K562 (cell line): Measurements from ENCODE around the gene DNAH8. TPM values are rescaled to one million over a fixed set of nuclear protein-coding genes. Genes with fewer than 3 reads are reported as not detected.
A peak's percentile ranks its signal among the peaks of the same experiment; 100 is the strongest.

Source experiments
- BRF1 ChIP-seq: IDR thresholded peaks from 3 replicates; pipeline ENCODE4 v1.6.1; 2011; ENCODE audit warnings: borderline replicate concordance, mild to moderate bottlenecking; ENCODE audit not compliant: insufficient read length; ENCODE audit errors: extremely low read depth
- CTCF ChIP-seq, 3 experiments: IDR thresholded peaks in 2 of 3; conservative IDR thresholded peaks in 1 of 3; 2 replicates each; pipeline ENCODE4 v1.5.1; 2011 to 2012; ENCODE audit warnings: low read length in 3 of 3, mild to moderate bottlenecking in 3 of 3, control low read depth in 2 of 3, improper control_type of control experiment in 1 of 3, inconsistent platforms in 1 of 3, low read depth in 1 of 3, mixed read lengths in 1 of 3, moderate library complexity in 1 of 3; ENCODE audit not compliant: insufficient read depth in 2 of 3
- EGR1 ChIP-seq: fragments of 450-650 bp; conservative IDR thresholded peaks from 2 replicates; pipeline ENCODE4 v1.6.1; 2017; ENCODE audit warnings: mild to moderate bottlenecking
- GATAD2B ChIP-seq: fragments of 450-650 bp; IDR thresholded peaks from 2 replicates; pipeline ENCODE4 v1.6.1; 2017; ENCODE audit warnings: mild to moderate bottlenecking, borderline replicate concordance
- HNRNPLL ChIP-seq: fragments of 200-400 bp; formaldehyde crosslinking; IDR thresholded peaks from 2 replicates; pipeline ENCODE4 v1.6.1; 2017; ENCODE audit warnings: low read length, low read depth, mild to moderate bottlenecking; ENCODE audit not compliant: poor library complexity, severe bottlenecking
- HSF4 ChIP-seq: fragments of 250-450 bp; sonication (Bioruptor Pico); IDR thresholded peaks from 2 replicates; pipeline ENCODE4 v2.1.2; 2022; ENCODE audit warnings: mild to moderate bottlenecking, moderate library complexity, borderline replicate concordance
- JUN ChIP-seq, 2 experiments: sonication (generic) in 1 of 2; formaldehyde crosslinking in 1 of 2; IDR thresholded peaks; 2 replicates each; pipeline versions ENCODE4 v1.6.1 to v1.8.0; 2012 to 2022; ENCODE audit warnings: borderline replicate concordance in 2 of 2, mild to moderate bottlenecking in 2 of 2, improper control_type of control experiment in 1 of 2, low read depth in 1 of 2, low read length in 1 of 2, missing genetic modification reagents in 1 of 2
- KAT7 ChIP-seq: sonication (generic); formaldehyde crosslinking; IDR thresholded peaks from 2 replicates; pipeline ENCODE4 v1.8.0; 2022; ENCODE audit warnings: missing genetic modification reagents, mild to moderate bottlenecking, borderline replicate concordance
- MCM7 ChIP-seq, 2 experiments: fragments of 450-650 bp; IDR thresholded peaks; 2 replicates each; pipeline ENCODE4 v1.6.1; 2016 to 2018
- MECOM ChIP-seq: fragments of 250-450 bp; sonication (Bioruptor Pico); IDR thresholded peaks from 2 replicates; pipeline ENCODE4 v1.8.0; 2022; ENCODE audit warnings: inconsistent platforms
- POLR2AphosphoS2 ChIP-seq: IDR thresholded peaks from 2 replicates; pipeline ENCODE4 v1.6.1; 2012; ENCODE audit warnings: low read length, improper control_type of control experiment
- SAP30 ChIP-seq: fragments of 200-600 bp; sonication (generic); IDR thresholded peaks from 2 replicates; pipeline ENCODE4 v1.6.1; 2012; ENCODE audit warnings: borderline replicate concordance, low read depth, mild to moderate bottlenecking, moderate library complexity, low read length, control low read depth, inconsistent platforms; ENCODE audit not compliant: insufficient read depth, poor library complexity, severe bottlenecking
- SMAD1 ChIP-seq: fragments of 150-350 bp; IDR thresholded peaks from 2 replicates; pipeline ENCODE4 v1.6.1; 2014; ENCODE audit warnings: low read length, low read depth; ENCODE audit not compliant: partially characterized antibody
- SMARCA4 ChIP-seq: fragments of 450-650 bp; IDR thresholded peaks from 2 replicates; pipeline ENCODE4 v1.6.1; 2016
- SRF ChIP-seq, 2 experiments: fragments of 250-450, 450-650 bp in 1 of 2; sonication (Bioruptor Pico) in 1 of 2; sonication (generic) in 1 of 2; formaldehyde crosslinking; IDR thresholded peaks; 2 replicates each; pipeline versions ENCODE4 v1.5.0 to v1.5.1; 2020 to 2022; ENCODE audit warnings: mild to moderate bottlenecking in 1 of 2, missing genetic modification reagents in 1 of 2
- TOE1 ChIP-seq, 2 experiments: fragments of 450-650 bp in 1 of 2; sonication (generic) in 1 of 2; formaldehyde crosslinking in 1 of 2; IDR thresholded peaks; 2 replicates each; pipeline versions ENCODE4 v1.7.1 to v1.8.0; 2016 to 2022; ENCODE audit warnings: borderline replicate concordance in 2 of 2, mild to moderate bottlenecking in 2 of 2, antibody characterized with exemption in 1 of 2, inconsistent platforms in 1 of 2, low read depth in 1 of 2, missing genetic modification reagents in 1 of 2, moderate library complexity in 1 of 2
- TSC22D4 ChIP-seq: fragments of 450-650 bp; IDR thresholded peaks from 2 replicates; pipeline ENCODE4 v1.6.1; 2016; ENCODE audit warnings: missing genetic modification characterization, missing biosample characterization, control low read depth
- U2AF1 ChIP-seq: fragments of 200-400 bp; formaldehyde crosslinking; optimal IDR thresholded peaks from 2 replicates; pipeline ENCODE3; 2017; ENCODE audit warnings: mild to moderate bottlenecking, low read depth, low read length, moderate library complexity
- WHSC1 ChIP-seq: IDR thresholded peaks from one replicate; pipeline ENCODE4 v1.6.1; 2012; ENCODE audit warnings: low read length, control low read depth, inconsistent platforms
- ZBTB49 ChIP-seq: sonication (generic); formaldehyde crosslinking; IDR thresholded peaks from 2 replicates; pipeline ENCODE4 v1.8.0; 2022; ENCODE audit warnings: missing genetic modification reagents, mild to moderate bottlenecking, borderline replicate concordance
- ZNF764 ChIP-seq: fragments of 250-450 bp; sonication (Bioruptor Pico); IDR thresholded peaks from 2 replicates; pipeline ENCODE4 v1.4.0; 2020; ENCODE audit warnings: low read depth, mild to moderate bottlenecking, moderate library complexity
- ZNF785 ChIP-seq: fragments of 250-450 bp; sonication (Bioruptor Pico); IDR thresholded peaks from 2 replicates; pipeline ENCODE4 v1.4.0; 2020; ENCODE audit warnings: mild to moderate bottlenecking
- ZSCAN29 ChIP-seq: fragments of 450-650 bp; IDR thresholded peaks from 2 replicates; pipeline ENCODE4 v1.6.1; 2017
- ZZZ3 ChIP-seq: fragments of 450-650 bp; IDR thresholded peaks from 2 replicates; pipeline ENCODE4 v1.6.1; 2016; ENCODE audit warnings: antibody characterized with exemption, mild to moderate bottlenecking, moderate library complexity
- polyA plus RNA-seq, 8 experiments: library from polyadenylated mRNA; depleted of rRNA in 4 of 8; stranded (reverse) in 5 of 8; unstranded in 3 of 8; fragments of >200 nt; fragmentation: Nextera tagmentation in 2 of 8; fragmentation: Illumina TruSeq in 1 of 8; extraction: Ambion mirVana in 2 of 8; extraction: Trizol in 1 of 8; gene quantifications; 2 replicates each; pipeline versions ENCODE4 v1.2.1 to v1.2.3, GENCODE V29; 2011 to 2014; ENCODE audit warnings: inconsistent platforms in 1 of 8, missing spikeins in 1 of 8
- total RNA-seq, 7 experiments: library from RNA; depleted of rRNA in 6 of 7; stranded (reverse); fragments of >200 nt in 6 of 7; fragmentation: Illumina TruSeq in 2 of 7; extraction: Trizol in 2 of 7; gene quantifications; 2 replicates each; pipeline versions ENCODE4 v1.2.1 to v1.2.3, GENCODE V29; 2011 to 2021; ENCODE audit warnings: low replicate concordance in 1 of 7

Gene DNAH8
- total and polyA plus RNA-seq, 9 of the 15 experiments (the other 6 are each of a cell fraction or from before 2014, with no cell fraction given): 1.2 to 4.2 (median 2.9) TPM

GRCh38 chr6:38722727-38723334 is 7.7 kb downstream of the DNAH8 start (continued):
- no peak for TF ChIP-seq ZSCAN29
- TF ChIP-seq U2AF1: no peak
- TF ChIP-seq SMAD1: no peak
- TF ChIP-seq TSC22D4 (tag): no peak
- no peak for TF ChIP-seq JUN (IDR thresholded peaks at IDR 0.05; ENCODE audit: borderline replicate concordance, low read depth, low read length)
- TF ChIP-seq JUN (CRISPR knock-in tag; IDR thresholded peaks at IDR 0.05; ENCODE audit: borderline replicate concordance): no peak
- peak; percentile 76 for TF ChIP-seq TOE1 (IDR thresholded peaks at IDR 0.05; ENCODE audit: borderline replicate concordance)
- TF ChIP-seq TOE1 (CRISPR knock-in tag; IDR thresholded peaks at IDR 0.05; ENCODE audit: borderline replicate concordance, low read depth): no peak
- 0 out of 2 replicates have a peak, but pooled peaks have one; percentile 50 for TF ChIP-seq SMARCA4
- TF ChIP-seq POLR2AphosphoS2: no peak
- no peak for TF ChIP-seq GATAD2B
- no peak for TF ChIP-seq BRF1
- TF ChIP-seq MECOM (CRISPR knock-in tag): 0 out of 2 replicates have a peak, but pooled peaks have one; percentile 22
- TF ChIP-seq EGR1: no peak
- peak in 1 of 2 experiments; percentile 50; a peak in 1 of 4 replicates for TF ChIP-seq SRF (CRISPR knock-in tag; IDR thresholded peaks at IDR 0.05)
- peak; percentile 44 for TF ChIP-seq SAP30
- no peak; a peak in 1 of 6 replicates for TF ChIP-seq CTCF (IDR thresholded peaks at IDR 0.05 in 2 of 3, conservative IDR thresholded peaks at IDR 0.05 in 1 of 3; ENCODE audit: insufficient read depth in 2 of 3, low read depth in 1 of 3, low read length in 3 of 3)
- TF ChIP-seq HSF4 (CRISPR knock-in tag): no peak
- no peak for TF ChIP-seq MCM7 (IDR thresholded peaks at IDR 0.05)
- no peak for TF ChIP-seq ZNF785 (CRISPR knock-in tag)
- TF ChIP-seq ZBTB49 (CRISPR knock-in tag): no peak
- no peak for TF ChIP-seq ZNF764 (CRISPR knock-in tag)
- TF ChIP-seq WHSC1: no peak
- TF ChIP-seq HNRNPLL: peak; percentile 51
- TF ChIP-seq ZZZ3: no peak
- peak; percentile 34; the same call in 1 of the 2 replicates for TF ChIP-seq KAT7 (CRISPR knock-in tag)
